ENCODE measurements around the gene SPATA31D3.

The SPATA31D3 gene

DNA sequence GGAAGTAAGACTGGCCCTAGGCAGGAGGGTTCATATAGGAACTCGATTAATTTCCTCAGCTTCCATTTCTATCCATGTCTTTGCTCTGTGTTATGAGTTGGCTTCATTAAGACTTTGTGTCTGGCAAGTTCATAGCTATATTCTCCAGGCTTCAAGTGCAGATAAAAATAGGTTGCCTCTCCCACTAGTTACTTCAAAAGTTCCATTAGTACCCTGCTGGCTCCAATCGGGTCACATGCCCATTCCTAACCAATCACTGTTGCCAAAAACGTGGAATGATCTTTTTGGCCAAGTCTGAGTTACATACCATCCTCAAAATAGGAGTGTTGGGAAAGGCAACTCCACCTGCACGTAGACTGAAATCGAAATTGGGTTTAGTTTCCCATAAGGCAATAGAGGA is 31.5 kb downstream of the SPATA31D3 start:
- no peak overlapping the region for H4K12ac ChIP-seq (ENCODE audit: low read depth, low read length)
- no peak for DNase-seq
- no peak overlapping the region for H2BK5ac ChIP-seq (ENCODE audit: low read depth, low read length, poor library complexity)
- no peak overlapping the region for H2BK12ac ChIP-seq (ENCODE audit: low read length)
- H3K4me1 ChIP-seq (ENCODE audit: control insufficient read depth in 1 of 2, insufficient read depth in 2 of 2, low read length in 2 of 2), result no peaks in the 10 kb centered on the region
- H3K4ac ChIP-seq (ENCODE audit: low read depth, low read length), result no peak overlapping the region
- H3K79me2 ChIP-seq (ENCODE audit: control insufficient read depth, insufficient read depth, low read length, poor library complexity), result no peaks in the 10 kb centered on the region
- H4K8ac ChIP-seq (ENCODE audit: low read depth, low read length), result no peak overlapping the region
- no peaks in the 10 kb centered on the region for H3K27me3 ChIP-seq (ENCODE audit: insufficient read depth, low read length)
- no peak overlapping the region for H3K9ac ChIP-seq (ENCODE audit: low read length)
- H3K23ac ChIP-seq (ENCODE audit: low read length), result no peak overlapping the region
- no peak overlapping the region for H2BK120ac ChIP-seq (ENCODE audit: insufficient read depth, low read length, poor library complexity)
- no peaks in the 10 kb centered on the region for H3K79me1 ChIP-seq (ENCODE audit: low read length)
- peaks cover 2% of the 10 kb centered on the region for H3K9me3 ChIP-seq (ENCODE audit: insufficient read depth, low read depth, low read length)
- H3K18ac ChIP-seq (ENCODE audit: low read length), result no peak overlapping the region
- no peak overlapping the region for H3K27ac ChIP-seq (ENCODE audit: low read depth, low read length)
- no CpG with 5 or more reads among the region's 5 CpGs for WGBS (ENCODE audit: extremely low coverage, insufficient coverage, insufficient read length)
- H2AK5ac ChIP-seq (ENCODE audit: low read length), result no peak overlapping the region
- H3K14ac ChIP-seq (ENCODE audit: low read length), result no peak overlapping the region
- H4K91ac ChIP-seq (ENCODE audit: low read depth, low read length), result no peak overlapping the region
- no peak overlapping the region for H2AFZ ChIP-seq (ENCODE audit: insufficient read depth, low read length, poor library complexity)
- no peak overlapping the region for H3K4me2 ChIP-seq (ENCODE audit: low read length)
- H3K4me3 ChIP-seq (ENCODE audit: low read depth, low read length), result no peak overlapping the region
- no peaks in the 10 kb centered on the region for H3K36me3 ChIP-seq (ENCODE audit: control insufficient read depth in 1 of 2, insufficient read depth in 2 of 2, low read length in 2 of 2)

DNA sequence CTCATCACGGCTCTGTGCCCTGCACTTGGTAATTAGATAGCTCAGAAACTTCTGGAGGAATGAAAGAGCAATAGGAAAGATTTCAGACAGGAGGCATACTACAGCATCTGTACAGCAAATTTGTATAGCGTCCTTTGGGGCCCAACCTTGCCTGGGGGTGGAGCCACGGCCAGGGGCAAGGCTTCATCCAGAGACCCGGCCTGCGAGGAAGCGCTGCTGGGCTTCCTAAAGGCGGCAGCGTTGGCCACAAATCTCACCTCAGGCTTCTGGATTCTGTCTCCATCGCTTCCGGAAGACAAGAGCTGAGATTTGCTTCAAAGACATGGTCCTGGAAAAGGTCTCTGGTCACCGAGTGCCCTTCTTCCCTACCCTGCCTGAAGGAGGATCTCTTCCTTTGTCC is 33.1 kb downstream of the SPATA31D3 start:
- no peak overlapping the region for H2BK120ac ChIP-seq (ENCODE audit: insufficient read depth, low read length, poor library complexity)
- H4K8ac ChIP-seq (ENCODE audit: low read depth, low read length), result no peak overlapping the region
- no peak overlapping the region for H3K9ac ChIP-seq (ENCODE audit: low read length)
- H3K79me1 ChIP-seq (ENCODE audit: low read length), result no peaks in the 10 kb centered on the region
- H3K23ac ChIP-seq (ENCODE audit: low read length), result no peak overlapping the region
- H2AFZ ChIP-seq (ENCODE audit: insufficient read depth, low read length, poor library complexity), result no peak overlapping the region
- no peaks in the 10 kb centered on the region for H3K27me3 ChIP-seq (ENCODE audit: insufficient read depth, low read length)
- H2AK5ac ChIP-seq (ENCODE audit: low read length), result no peak overlapping the region
- no peak overlapping the region for H2BK12ac ChIP-seq (ENCODE audit: low read length)
- H3K4me3 ChIP-seq (ENCODE audit: low read depth, low read length), result no peak overlapping the region
- H4K12ac ChIP-seq (ENCODE audit: low read depth, low read length), result no peak overlapping the region
- H3K9me3 ChIP-seq (ENCODE audit: insufficient read depth, low read depth, low read length), result peaks cover 2% of the 10 kb centered on the region
- H4K91ac ChIP-seq (ENCODE audit: low read depth, low read length), result no peak overlapping the region
- no peak overlapping the region for H2BK5ac ChIP-seq (ENCODE audit: low read depth, low read length, poor library complexity)
- H3K4ac ChIP-seq (ENCODE audit: low read depth, low read length), result no peak overlapping the region
- H3K14ac ChIP-seq (ENCODE audit: low read length), result no peak overlapping the region
- H3K4me2 ChIP-seq (ENCODE audit: low read length), result no peak overlapping the region
- no peak overlapping the region for H3K27ac ChIP-seq (ENCODE audit: low read depth, low read length)
- H3K79me2 ChIP-seq (ENCODE audit: control insufficient read depth, insufficient read depth, low read length, poor library complexity), result no peaks in the 10 kb centered on the region
- no CpG with 5 or more reads among the region's 11 CpGs for WGBS (ENCODE audit: extremely low coverage, insufficient coverage, insufficient read length)
- no peak for DNase-seq
- no peak overlapping the region for H3K18ac ChIP-seq (ENCODE audit: low read length)
- no peaks in the 10 kb centered on the region for H3K36me3 ChIP-seq (ENCODE audit: control insufficient read depth in 1 of 2, insufficient read depth in 2 of 2, low read length in 2 of 2)
- H3K4me1 ChIP-seq (ENCODE audit: control insufficient read depth in 1 of 2, insufficient read depth in 2 of 2, low read length in 2 of 2), result no peaks in the 10 kb centered on the region

DNA sequence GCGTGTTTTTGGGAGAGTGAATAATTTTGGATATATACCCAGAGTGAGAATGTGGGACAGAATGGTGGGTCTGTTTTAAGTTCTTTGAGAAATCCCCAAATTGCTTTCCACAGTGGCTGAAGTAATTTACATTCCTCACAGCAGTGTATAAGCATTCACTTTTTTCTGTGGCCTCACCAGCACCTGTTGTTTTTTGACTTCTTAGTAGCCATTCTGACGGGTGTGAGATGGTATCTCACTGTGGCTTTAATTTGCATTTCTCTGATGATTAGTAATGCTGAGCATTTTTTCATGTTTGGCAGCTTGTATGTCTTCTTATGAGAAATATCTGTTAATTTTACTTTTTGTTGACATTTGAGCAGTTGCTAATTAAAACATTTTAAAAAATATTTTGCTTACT is 35.9 kb downstream of the SPATA31D3 start:
- Histone ChIP-seq H3K79me2 (ENCODE audit: control insufficient read depth, insufficient read depth, low read length, poor library complexity) (no peaks in the 10 kb centered on the region), H3K27me3 (ENCODE audit: insufficient read depth, low read length) (no peaks in the 10 kb centered on the region), H3K79me1 (ENCODE audit: low read length) (no peaks in the 10 kb centered on the region), H3K4ac (ENCODE audit: low read depth, low read length) (no peak overlapping the region), H3K9ac (ENCODE audit: low read length) (no peak overlapping the region), H3K9me3 (ENCODE audit: insufficient read depth, low read depth, low read length) (no peaks in the 10 kb centered on the region), H3K4me3 (ENCODE audit: low read depth, low read length) (no peak overlapping the region), H3K14ac (ENCODE audit: low read length) (no peak overlapping the region), H4K91ac (ENCODE audit: low read depth, low read length) (no peak overlapping the region), H3K4me2 (ENCODE audit: low read length) (no peak overlapping the region), H4K8ac (ENCODE audit: low read depth, low read length) (no peak overlapping the region), H2AFZ (ENCODE audit: insufficient read depth, low read length, poor library complexity) (no peak overlapping the region), H2BK12ac (ENCODE audit: low read length) (no peak overlapping the region), H3K23ac (ENCODE audit: low read length) (no peak overlapping the region), H3K36me3 (ENCODE audit: control insufficient read depth in 1 of 2, insufficient read depth in 2 of 2, low read length in 2 of 2) (no peaks in the 10 kb centered on the region), H3K4me1 (ENCODE audit: control insufficient read depth in 1 of 2, insufficient read depth in 2 of 2, low read length in 2 of 2) (no peaks in the 10 kb centered on the region), H3K18ac (ENCODE audit: low read length) (no peak overlapping the region), H4K12ac (ENCODE audit: low read depth, low read length) (no peak overlapping the region), H2BK120ac (ENCODE audit: insufficient read depth, low read length, poor library complexity) (no peak overlapping the region), H3K27ac (ENCODE audit: low read depth, low read length) (no peak overlapping the region), H2AK5ac (ENCODE audit: low read length) (no peak overlapping the region), H2BK5ac (ENCODE audit: low read depth, low read length, poor library complexity) (no peak overlapping the region)
- WGBS (ENCODE audit: extremely low coverage, insufficient coverage, insufficient read length), result no CpG with 5 or more reads among the region's 2 CpGs
- DNase-seq, result no peak

DNA sequence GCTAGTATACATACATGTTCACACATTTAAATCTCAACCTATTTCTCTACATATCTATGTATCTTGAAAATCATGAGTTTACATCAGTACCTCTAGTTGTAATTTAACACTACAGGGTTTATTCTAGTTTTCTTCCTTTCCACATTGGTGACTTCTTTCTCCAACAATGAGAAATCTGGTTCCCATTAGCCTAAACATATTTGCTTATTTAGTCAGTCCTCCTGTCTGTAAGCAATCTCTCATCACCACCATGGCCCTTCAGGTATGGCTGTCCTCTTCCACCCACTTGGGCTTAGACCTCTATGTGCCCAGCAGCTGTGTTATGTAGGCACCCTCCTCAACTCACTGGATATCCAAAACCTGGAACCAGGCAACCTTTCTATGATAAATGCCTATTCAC is 37.3 kb downstream of the SPATA31D3 start:
- H3K27me3 ChIP-seq (ENCODE audit: insufficient read depth, low read length), result no peaks in the 10 kb centered on the region
- H3K23ac ChIP-seq (ENCODE audit: low read length), result no peak overlapping the region
- H3K4me3 ChIP-seq (ENCODE audit: low read depth, low read length), result no peak overlapping the region
- H4K12ac ChIP-seq (ENCODE audit: low read depth, low read length), result no peak overlapping the region
- no peak overlapping the region for H2AFZ ChIP-seq (ENCODE audit: insufficient read depth, low read length, poor library complexity)
- H3K79me2 ChIP-seq (ENCODE audit: control insufficient read depth, insufficient read depth, low read length, poor library complexity), result no peaks in the 10 kb centered on the region
- no peak overlapping the region for H3K9ac ChIP-seq (ENCODE audit: low read length)
- H2BK12ac ChIP-seq (ENCODE audit: low read length), result no peak overlapping the region
- H3K4me1 ChIP-seq (ENCODE audit: control insufficient read depth in 1 of 2, insufficient read depth in 2 of 2, low read length in 2 of 2), result no peaks in the 10 kb centered on the region
- H2BK5ac ChIP-seq (ENCODE audit: low read depth, low read length, poor library complexity), result no peak overlapping the region
- no peak overlapping the region for H3K27ac ChIP-seq (ENCODE audit: low read depth, low read length)
- no peak overlapping the region for H3K14ac ChIP-seq (ENCODE audit: low read length)
- H2AK5ac ChIP-seq (ENCODE audit: low read length), result no peak overlapping the region
- H3K9me3 ChIP-seq (ENCODE audit: insufficient read depth, low read depth, low read length), result no peaks in the 10 kb centered on the region
- H3K36me3 ChIP-seq (ENCODE audit: control insufficient read depth in 1 of 2, insufficient read depth in 2 of 2, low read length in 2 of 2), result no peaks in the 10 kb centered on the region
- no peak overlapping the region for H3K18ac ChIP-seq (ENCODE audit: low read length)
- no peak overlapping the region for H4K8ac ChIP-seq (ENCODE audit: low read depth, low read length)
- H2BK120ac ChIP-seq (ENCODE audit: insufficient read depth, low read length, poor library complexity), result no peak overlapping the region
- no peak overlapping the region for H3K4ac ChIP-seq (ENCODE audit: low read depth, low read length)
- no peak overlapping the region for H4K91ac ChIP-seq (ENCODE audit: low read depth, low read length)
- no peak overlapping the region for H3K4me2 ChIP-seq (ENCODE audit: low read length)
- DNase-seq, result no peak
- H3K79me1 ChIP-seq (ENCODE audit: low read length), result no peaks in the 10 kb centered on the region

DNA sequence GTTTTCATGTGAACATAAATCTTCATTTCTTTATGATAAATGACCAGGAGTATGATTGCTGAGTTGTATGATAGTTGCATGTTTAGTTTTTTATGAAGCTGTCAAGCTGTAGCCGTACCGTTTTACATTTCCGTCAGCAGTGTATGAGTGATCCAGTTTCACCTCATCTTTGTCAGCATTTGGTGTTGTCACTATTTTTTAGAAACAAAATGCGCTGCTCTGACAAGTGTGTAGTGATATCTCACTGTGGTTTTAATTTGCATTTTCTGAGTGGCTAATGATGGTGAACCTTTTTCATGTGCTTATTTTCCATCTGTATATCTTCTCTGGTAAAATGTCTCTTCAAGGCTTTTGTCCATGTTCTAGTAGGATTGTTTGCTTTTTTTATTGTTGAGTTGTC is 38.6 kb downstream of the SPATA31D3 start:
- Histone ChIP-seq H2BK12ac (ENCODE audit: low read length) (no peak overlapping the region), H3K27ac (ENCODE audit: low read depth, low read length) (no peak overlapping the region), H4K12ac (ENCODE audit: low read depth, low read length) (no peak overlapping the region), H3K23ac (ENCODE audit: low read length) (no peak overlapping the region), H3K18ac (ENCODE audit: low read length) (no peak overlapping the region), H3K4me3 (ENCODE audit: low read depth, low read length) (no peak overlapping the region), H3K14ac (ENCODE audit: low read length) (no peak overlapping the region), H2AK5ac (ENCODE audit: low read length) (no peak overlapping the region), H3K27me3 (ENCODE audit: insufficient read depth, low read length) (no peaks in the 10 kb centered on the region), H3K36me3 (ENCODE audit: control insufficient read depth in 1 of 2, insufficient read depth in 2 of 2, low read length in 2 of 2) (no peaks in the 10 kb centered on the region), H2AFZ (ENCODE audit: insufficient read depth, low read length, poor library complexity) (no peak overlapping the region), H3K4me1 (ENCODE audit: control insufficient read depth in 1 of 2, insufficient read depth in 2 of 2, low read length in 2 of 2) (no peaks in the 10 kb centered on the region), H4K91ac (ENCODE audit: low read depth, low read length) (no peak overlapping the region), H2BK120ac (ENCODE audit: insufficient read depth, low read length, poor library complexity) (no peak overlapping the region), H2BK5ac (ENCODE audit: low read depth, low read length, poor library complexity) (no peak overlapping the region), H3K79me2 (ENCODE audit: control insufficient read depth, insufficient read depth, low read length, poor library complexity) (no peaks in the 10 kb centered on the region), H3K79me1 (ENCODE audit: low read length) (no peaks in the 10 kb centered on the region), H3K4me2 (ENCODE audit: low read length) (no peak overlapping the region), H3K9me3 (ENCODE audit: insufficient read depth, low read depth, low read length) (no peaks in the 10 kb centered on the region), H4K8ac (ENCODE audit: low read depth, low read length) (no peak overlapping the region), H3K4ac (ENCODE audit: low read depth, low read length) (no peak overlapping the region), H3K9ac (ENCODE audit: low read length) (no peak overlapping the region)
- no peak for DNase-seq
- no CpG with 5 or more reads among the region's 4 CpGs for WGBS (ENCODE audit: extremely low coverage, insufficient coverage, insufficient read length)

Data from trophoblast cell (in vitro differentiated cells and primary cell).